NCI-H748 treated with DMSO at 0.1 percent for 48 hours (cell line): ENCODE results near the gene FBXL7.

Source experiments
- DNase-seq: peaks from one replicate; lab custom pipeline; 2025; lab: John Stamatoyannopoulos, UW

Gene FBXL7

DNA sequence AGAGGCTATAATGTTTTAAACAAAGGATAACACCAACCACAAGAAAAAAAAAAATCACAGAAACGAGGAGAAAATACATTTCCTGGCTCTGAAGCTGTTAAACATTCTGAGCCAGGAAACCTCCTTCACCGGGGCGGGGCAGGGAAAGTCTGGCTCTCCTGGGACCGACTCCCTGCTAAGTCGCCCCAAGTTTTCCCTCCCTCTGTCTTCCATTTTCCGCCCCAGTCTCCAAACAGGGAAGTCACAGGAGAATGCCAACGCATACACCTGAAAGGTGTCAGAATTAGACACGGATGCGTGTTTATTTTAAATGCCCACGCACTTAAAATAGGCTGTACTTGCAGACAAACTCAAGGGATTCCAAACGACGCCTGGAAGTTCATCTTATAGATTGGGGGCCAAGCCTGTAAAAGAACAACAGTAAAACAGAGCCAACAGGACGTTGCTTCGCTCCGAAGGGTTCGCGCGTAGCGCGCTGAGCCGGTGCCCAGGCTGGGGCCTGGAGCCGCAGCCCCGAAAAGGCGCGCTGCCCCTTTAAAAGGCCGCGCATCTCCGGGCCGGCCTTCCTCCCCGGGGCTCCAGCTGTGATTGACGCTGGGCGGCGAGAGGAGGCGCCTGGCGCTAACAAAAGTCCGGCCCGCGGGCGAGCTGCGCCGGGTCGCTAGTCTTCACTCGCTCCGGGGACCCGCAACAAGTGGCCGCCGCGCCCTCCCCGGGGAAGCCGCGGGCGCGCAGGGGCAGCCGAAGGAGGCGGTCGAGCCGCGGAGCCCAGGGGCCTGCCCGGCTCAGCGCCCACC, at the start of gene FBXL7:
TSS of gene FBXL7 (plus strand) at position 653 of the 797 bp plus-strand sequence.
- DNase-seq, result peak; percentile 64

DNA sequence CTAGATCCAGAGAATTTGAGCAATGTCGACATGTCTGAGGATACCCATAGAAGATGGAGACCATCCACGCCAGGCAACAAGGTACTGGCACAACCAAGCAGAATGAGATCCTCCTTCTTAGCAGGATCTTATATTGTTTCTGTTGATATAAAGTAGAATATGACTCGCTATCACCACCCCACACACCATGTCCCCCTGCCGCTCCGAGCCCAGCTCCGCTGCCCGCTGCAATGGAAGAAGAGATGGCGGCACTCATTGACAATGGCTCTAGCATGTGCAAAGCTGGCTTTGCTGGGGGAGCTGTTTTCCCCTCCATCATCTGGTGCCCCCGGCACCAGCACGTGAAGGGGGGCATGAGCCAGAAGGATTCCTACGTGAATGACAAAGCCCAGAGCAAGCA, 49.5 kb upstream of the FBXL7 start:
- DNase-seq, result no peak

DNA sequence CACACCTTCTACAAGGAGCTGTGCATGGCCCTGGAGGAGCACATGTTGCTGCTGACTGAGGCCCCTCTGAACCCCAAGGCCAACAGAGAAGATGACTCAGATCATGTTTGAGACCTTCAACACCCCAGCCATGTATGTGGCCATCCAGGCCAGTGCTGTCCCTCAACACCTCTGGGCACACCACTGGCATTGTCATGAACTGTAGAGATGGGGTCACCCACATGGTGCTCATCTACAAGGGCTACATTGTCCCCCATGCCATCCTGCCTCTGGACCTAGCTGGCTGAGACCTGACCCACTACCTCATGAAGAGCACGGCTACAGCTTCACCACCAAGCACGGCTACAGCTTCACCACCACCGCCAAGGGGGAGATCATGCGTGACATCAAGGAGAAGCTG, 49.0 kb upstream of the FBXL7 start:
- no peak for DNase-seq

DNA sequence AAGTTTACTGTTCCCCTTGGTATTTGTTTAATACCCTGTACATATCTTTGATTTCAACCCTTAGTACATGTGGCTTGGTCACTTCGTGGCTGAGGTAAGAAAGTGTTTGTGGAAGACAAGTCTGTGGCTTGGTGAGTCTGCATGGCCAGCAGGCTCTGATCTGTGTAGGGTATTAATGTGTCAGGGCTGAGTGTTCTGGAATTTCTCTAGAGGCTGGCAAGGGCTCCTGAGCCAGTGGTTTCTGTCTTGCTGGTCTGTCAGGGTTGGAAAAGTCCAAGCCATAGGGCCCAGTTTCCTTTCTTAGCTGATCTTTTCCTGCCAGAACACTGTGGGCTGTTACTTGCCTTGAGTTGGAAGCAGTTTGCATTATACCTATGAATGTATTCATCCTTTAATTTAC, 48.0 kb upstream of the FBXL7 start:
- DNase-seq, result no peak

DNA sequence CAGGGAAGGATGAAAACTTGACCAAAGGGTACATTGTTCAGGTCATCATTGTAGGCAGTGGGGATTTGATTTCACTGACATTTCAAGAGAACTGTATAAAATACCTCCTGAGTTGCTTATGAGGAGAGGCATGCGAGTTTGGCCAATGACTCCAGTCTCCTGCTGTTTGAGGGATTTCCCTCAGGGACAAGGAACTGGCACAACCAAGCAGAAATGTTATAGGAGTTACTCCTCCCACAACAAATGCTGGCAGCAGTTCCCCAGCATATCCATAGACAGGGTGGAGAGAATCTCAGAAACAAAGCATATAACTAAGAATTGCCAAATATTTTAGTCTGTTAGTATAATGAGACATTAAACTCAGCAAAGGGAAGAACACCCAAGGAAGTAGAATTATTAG, 47.2 kb upstream of the FBXL7 start:
- no peak for DNase-seq

DNA sequence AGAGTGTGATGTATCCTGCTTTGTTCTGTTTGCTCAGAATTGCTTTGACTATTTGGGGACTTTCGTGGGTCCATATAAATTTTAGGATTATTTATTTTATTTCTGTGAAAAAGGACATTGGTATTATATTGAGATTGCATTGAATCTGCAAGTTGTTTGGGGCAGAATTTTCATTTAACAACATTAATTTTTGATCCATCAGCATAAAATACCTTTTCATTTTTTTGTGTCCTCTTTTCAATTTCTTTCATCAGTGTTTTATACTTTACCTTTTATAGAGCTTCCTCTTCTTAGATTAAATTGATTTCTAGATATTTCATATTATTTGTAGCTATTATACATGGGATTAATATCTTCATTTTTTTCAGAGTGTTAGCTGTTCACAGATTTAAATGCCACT, 40.8 kb upstream of the FBXL7 start:
- DNase-seq, result no peak

DNA sequence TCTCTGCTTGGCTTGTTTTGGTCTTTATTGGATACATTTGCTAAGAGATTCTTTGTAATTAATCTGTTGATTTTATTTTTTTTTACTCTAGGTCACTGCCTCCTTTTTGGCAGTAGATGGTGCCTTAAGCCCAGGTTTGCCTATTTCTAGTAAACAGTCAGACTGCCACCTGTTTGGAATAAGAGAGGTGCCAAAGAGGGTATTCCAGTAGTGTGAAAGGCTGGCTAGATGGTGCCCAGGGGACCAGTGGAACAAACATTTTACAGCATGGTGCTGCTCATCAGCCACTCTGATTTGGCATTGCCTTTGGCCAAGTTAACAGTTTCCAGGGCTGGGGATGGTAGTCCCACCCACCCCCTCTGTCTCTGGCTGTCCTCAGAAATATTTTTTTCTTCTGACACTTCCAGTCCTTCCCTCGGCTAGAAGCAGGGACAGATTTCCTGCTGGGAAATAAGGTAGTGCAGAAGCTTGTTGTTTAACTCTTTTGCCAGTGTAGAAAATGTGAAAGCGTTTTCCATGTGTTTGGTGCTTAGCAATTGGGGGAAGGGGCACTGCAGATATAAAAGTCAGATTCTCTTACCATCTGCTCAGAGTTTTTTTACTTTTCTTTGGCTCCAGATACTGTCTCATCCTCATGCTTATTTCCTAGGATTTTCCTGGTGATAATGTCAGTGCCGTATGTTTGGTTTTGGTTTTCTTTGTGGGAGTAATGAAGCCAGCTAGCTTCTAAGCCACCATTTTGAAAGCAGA, 36.6 kb upstream of the FBXL7 start:
- DNase-seq, result no peak

DNA sequence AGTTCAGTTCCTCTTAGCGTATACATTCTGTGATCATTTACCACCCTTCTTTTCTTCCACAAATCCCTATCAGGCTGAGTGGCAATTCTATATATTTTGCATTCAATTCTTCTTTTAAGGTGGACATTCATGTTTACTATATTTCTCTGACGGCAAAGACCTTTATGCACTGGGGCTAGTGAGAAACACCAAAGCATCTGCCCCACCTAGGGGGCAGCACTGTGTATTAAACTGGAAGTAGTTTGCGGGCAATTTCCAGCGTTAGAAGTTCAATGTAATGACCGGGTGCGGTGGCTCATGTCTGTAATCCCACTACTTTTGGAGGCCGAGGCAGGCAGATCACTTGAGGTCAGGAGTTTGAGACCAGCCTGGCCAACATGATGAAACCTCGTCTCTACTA, 27.9 kb upstream of the FBXL7 start:
- no peak for DNase-seq

DNA sequence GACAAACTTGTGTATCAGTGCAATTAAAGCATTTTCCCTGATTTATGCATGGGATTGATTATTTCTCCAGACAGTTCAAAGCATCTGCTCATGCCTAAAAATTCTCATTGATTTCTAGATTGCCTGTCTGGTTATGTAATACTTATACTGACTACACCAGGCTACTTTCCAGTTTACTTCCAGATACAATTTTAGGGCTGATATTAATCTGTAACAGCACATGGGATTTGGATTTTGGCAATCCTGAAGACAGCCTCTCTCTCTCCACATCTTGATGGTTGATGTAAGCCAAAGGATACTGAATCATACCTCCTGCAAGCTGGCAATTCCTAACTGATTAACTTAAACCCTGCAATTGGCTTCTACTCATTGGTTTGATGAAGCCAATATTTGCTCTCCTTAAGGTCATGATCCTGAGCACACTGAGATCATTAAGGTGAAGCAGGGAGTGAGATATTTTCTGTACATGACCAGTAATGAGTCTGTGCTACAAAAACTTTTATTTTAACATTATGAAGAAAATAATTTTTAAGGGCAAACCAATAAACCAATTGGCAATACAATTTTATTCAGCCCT, 25.7 kb upstream of the FBXL7 start:
- no peak for DNase-seq

DNA sequence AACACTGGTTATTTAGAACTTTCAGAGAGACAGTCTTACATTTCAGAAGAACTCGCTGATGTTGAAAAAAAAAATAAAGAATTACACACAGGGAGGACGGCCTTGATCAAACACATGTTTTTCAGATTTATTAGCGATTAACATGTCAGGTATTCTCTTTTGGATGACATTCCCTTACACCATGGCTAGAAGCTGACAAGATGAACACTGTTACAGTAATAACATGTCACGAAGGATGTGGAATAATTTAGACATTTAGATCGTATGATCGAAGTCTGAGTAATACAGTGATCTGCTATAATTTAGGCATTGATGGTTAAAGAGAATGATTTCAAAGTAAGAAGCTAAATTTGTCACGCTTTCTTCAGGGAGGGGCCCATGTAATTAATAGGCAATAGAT, 24.6 kb upstream of the FBXL7 start:
- no peak for DNase-seq

DNA sequence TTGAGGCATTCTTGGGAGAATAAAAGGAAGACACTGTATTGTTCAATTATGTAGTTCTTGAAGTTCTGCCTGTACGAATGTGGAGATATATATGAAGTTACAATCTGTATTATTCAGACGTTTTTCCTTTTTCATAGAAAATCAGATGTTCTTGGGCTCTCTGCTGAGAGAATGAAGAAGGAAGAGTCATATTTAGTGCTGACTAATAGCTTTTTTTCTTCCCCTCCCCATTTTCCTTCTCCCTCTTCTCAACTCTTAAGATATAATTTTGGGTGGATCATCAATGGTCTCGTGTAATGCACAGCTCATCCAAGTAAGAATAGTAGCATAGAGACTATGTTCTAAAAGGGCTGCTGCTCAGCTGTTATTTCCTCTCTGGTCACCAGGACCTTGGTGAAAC, 23.0 kb upstream of the FBXL7 start:
- no peak for DNase-seq

DNA sequence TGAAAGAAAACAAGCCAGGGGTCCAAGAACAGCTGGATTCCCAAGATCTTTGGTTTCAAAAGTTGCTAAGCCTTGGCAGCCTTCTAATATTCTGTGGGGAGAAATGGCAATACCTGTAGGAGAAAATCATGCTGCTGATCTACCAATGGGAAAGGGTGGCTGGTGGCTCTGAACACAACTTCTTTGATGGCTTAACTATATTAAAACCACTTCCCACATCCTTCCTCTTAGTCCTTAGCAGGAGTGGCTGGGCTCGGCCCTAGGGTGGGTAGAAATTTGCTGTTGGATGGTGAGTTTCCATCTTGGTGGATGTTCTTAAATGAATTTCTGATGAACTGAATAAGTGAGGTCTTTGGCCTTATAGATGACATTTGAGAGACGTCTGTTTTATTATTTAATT, 19.5 kb upstream of the FBXL7 start:
- no peak for DNase-seq

DNA sequence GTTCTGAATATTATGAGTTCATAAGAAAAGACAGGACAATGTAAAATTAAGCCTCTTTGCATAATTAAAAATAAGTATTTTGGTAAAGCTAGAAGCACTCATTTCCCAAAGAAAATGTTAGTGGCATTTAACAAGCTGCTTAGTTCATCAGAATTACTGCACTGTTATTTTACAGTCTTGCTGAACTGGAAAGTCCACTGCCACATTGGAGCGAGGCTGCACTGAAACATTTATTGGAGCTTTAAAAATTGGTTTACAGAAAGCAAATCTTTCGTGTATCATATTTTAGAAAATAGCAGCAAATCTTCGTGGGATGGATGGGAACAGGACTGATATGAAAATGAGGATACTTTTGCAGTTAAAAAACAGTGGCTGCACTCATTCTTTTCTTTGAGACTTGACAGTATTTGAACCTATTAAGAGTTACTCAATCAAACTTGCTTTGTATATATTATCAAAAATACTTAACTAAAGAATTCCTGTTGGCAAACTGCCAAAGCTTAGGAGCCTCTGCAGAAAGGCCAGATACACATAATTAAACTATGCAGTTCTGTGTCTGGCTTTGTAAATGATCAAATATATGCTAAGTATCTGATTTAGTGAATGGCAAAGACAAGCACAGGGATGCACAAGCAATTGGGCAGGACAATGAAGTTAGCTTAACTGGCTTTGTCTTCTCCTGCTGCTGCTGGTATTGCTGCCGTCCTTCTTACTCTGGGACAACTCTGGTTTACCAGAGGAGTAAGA, 16.5 kb upstream of the FBXL7 start:
- DNase-seq, result no peak

DNA sequence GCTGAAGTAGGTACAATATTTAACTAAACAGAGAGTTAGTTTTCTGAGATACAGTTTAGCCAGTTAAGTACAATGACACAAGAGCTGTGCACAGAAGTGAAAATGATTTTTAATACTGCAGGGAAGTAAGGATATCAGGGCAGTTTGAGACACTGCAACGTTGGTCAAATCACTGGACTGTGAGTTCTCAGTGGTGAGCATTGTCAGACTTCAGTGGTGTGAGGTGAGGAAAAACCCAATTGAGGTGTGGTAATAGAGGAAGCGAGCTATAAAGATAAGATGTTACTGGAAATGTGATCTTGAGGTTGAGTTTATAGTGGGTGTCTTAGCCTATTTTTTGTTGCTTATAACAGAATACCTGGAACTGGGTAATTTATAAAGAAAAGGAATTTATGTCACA, 12.8 kb upstream of the FBXL7 start:
- no peak for DNase-seq

DNA sequence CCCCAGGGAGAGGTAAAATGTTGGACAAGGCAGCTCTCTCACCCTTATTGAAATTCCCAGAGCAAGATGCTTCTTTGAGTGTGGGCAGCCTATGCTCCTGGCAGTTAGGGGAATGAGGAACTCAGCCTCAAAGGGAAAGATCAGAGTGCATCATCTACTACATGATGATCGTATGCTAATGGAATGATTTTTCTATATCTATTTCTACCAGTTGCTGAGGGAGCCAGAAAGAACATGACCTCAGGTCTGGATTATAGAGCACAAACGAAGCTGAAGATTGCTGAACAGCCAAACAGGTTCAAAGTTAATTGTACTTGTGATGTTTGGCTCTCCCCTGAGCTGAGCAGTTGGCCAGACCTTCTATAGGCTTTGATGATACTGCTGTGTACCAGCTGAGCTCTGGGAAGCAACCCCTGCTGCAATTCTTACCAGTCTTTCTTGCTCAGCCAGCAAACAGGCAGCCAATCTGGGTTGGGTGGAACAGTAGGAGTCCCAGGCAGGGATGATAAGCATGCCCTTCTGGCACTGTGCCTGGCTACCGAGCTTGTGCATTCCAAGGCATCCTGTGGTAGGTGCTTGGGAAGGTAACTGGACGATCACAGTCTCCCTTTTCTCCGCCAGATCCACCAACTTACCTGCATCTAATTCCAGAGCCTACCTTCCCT, 10.3 kb upstream of the FBXL7 start:
- no peak for DNase-seq

DNA sequence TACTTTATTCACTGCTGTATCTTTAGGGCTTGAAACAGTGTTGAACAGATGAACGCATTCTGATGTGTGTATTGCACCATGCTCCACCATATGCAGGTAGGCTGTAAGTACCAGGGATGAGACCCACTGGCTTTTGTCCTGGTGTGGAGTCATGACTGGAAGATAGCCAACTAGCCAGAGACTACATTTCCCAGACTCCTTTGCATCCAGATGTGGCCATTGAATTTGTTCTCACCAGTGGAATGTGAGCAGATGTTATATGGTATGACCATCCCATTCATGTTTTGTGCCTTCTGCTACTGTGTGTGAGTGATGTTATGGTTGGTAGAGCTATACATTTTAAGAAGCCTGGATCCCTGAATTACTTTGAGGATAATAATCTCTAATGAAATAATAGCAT, 7.4 kb upstream of the FBXL7 start:
- DNase-seq, result no peak

DNA sequence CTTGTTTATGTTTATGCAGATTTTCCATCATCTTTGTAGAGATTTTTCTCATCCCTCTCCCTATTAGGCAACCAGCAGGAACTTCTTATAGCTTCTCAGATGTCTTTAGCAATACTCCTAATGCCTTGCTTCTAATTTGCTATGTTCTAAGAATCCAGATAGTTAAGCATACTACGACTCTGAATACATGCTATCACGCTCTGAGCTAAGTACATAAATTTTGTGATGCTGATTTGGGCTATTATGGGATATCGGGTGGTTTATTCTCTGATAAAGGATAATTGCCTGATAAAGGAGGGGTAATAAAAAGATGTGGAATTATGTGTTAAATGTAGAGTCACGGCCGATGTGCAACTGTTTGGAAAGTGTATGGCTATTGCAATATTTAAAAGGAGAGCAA, 6.5 kb upstream of the FBXL7 start:
- no peak for DNase-seq

DNA sequence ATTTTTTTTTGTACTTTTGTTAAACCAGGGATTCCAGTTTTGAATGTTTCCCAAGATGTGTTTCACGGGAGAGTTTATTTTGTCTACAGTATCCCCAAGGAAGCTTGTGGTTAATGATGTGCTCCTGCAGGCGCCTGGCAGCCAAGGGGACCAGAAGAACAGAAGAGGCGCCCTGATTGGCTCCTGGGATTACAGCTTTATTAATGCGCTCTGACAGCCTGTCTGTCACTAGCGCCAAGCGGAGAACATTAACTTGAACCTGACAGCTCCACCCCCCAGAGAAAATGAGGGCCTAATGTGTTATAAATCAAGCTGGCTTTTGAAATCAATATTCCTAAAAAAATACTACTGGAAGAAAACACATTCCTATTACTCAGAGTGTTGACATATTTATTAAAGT, 5.0 kb upstream of the FBXL7 start:
- DNase-seq, result no peak

DNA sequence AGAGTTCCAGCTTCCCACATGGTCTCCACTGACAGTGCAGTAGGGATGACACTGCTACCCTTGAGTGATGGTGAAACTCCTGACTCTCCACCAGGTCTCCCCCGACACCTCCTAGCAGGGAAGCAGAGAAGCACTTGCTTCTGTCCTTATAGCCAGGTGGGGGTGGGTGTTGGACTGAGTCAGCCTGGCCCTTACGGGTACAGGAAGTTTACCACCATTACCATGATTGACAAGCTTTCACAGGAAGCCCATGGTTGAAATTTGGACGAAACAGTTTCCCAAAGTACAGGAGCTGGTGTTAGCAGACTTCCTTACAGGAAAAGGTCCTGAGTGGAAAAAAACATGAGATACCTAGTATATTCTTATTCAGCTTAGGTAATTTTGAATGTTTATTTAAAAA, 3.1 kb upstream of the FBXL7 start:
- no peak for DNase-seq

DNA sequence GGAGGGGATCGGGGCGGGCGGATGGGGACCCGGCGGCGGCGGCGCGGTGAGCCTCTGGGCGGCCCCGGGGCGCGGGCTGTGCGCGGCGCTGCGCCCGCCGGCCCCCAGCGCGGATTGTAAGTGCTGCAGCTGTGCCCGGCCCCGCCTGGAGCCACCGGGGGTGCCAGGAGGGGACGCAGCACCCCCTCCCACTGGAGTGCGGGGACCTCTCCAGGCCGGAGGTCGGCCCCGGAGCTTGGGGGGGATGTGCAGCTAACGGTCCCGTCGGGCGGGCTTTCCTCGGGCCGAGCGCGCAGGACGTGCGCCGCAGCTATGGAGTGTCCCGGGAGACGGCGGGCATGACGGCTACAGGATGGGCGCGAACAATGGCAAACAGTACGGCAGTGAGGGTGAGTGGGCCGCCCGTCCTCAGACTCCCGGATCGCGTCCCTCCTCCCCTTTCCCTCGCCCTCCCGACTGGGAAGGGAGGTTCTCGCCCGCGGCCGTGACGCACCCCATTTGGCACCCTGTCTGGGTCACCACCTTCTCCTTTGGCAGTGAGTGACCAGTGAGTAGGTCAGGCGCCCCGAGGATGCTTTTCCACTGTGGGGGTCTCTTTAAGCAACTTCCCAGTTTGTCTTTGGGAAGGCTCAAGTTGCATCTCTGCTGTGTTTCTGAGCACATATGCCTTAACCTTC, 483 bp downstream of the FBXL7 start:
- DNase-seq, result peak; percentile 64

DNA sequence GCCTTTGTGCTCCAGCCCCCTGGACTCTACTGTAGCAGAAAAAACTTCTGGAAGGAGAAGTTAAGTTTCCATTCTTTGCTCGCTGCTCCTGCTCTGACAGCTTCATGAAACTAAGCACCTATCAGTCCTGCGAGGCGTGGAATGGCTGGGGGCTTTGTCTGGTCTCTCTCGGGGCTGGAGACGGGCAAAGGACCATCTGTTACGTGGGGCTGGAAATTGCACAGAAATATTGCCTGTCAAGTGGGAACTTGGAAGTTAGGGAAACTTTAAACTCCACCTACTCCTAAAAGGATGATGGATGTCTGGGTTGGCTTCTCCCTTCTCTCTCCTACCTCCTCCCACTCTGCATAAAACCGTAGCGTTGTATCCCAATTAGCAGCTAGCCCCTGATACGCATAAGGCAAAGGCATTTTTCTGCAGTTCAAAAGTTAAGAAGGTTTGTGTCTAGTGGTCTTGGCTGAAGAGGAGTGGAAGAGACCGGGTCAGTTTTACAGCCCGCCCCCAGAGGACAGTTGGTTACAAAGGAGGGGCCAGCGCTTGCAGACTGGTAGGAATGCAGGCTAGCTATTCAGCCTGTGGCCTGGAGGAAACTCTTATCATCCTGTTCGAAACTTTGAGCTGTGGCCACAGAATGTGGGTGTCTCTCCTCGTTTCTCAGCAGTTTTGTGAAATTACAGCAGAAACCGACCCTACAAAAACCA, 1.3 kb downstream of the FBXL7 start:
- DNase-seq, result no peak
